H1 (cell line): Measurements from ENCODE around the gene MFAP4. TPM values are rescaled to one million over a fixed set of nuclear protein-coding genes. Genes with fewer than 3 reads are reported as not detected.

Source experiments
- CTCF ChIA-PET: fragments of 300-600 bp; sonication (Branson Sonifier 250); formaldehyde crosslinking; loops from one replicate; lab custom pipeline; 2021; ENCODE audit not compliant: partially characterized antibody; lab: Charles Lee
- POLR2A ChIA-PET: fragments of 300-600 bp; sonication (Branson Sonifier 250); formaldehyde crosslinking; loops from one replicate; lab custom pipeline; 2021; ENCODE audit warnings: inconsistent platforms; ENCODE audit not compliant: partially characterized antibody; lab: Charles Lee
- DNase-seq, 2 experiments: peaks; one replicate each; pipeline versions ENCODE4 v3.0.0 to v3.0.0-alpha.2; 2010 to 2022; ENCODE audit warnings: low spot score in 2 of 2, low read depth in 1 of 2, mixed read lengths in 1 of 2
- FAIRE-seq: peaks from 2 replicates; lab custom pipeline; 2011; peaks lifted over from hg19 to GRCh38; lab: Jason Lieb, UNC
- H2AFZ ChIP-seq: 2 replicates; pipeline ENCODE4 v1.8.1; 2012; ENCODE audit warnings: low read length, inconsistent platforms
- H2AK5ac ChIP-seq: 2 replicates; pipeline ENCODE4 v1.6.1; 2013; ENCODE audit warnings: low read depth, low read length
- H2BK120ac ChIP-seq: replicated peaks from 2 replicates; pipeline ENCODE3; 2013; ENCODE audit warnings: low read depth, low read length, inconsistent platforms
- H2BK12ac ChIP-seq: 2 replicates; pipeline ENCODE4 v1.6.1; 2013; ENCODE audit warnings: low read depth, low read length
- H2BK15ac ChIP-seq: 2 replicates; pipeline ENCODE4 v1.6.1; 2013; ENCODE audit warnings: low read length
- H2BK20ac ChIP-seq: 2 replicates; pipeline ENCODE4 v1.6.1; 2013; ENCODE audit warnings: low read length
- H2BK5ac ChIP-seq: 2 replicates; pipeline ENCODE4 v1.6.1; 2013; ENCODE audit warnings: low read depth, low read length
- H3K14ac ChIP-seq: 2 replicates; pipeline ENCODE4 v1.6.1; 2013; ENCODE audit warnings: inconsistent platforms; ENCODE audit not compliant: insufficient read length
- H3K18ac ChIP-seq: 2 replicates; pipeline ENCODE4 v1.6.1; 2013; ENCODE audit warnings: low read length; ENCODE audit errors: extremely low read depth
- H3K23ac ChIP-seq: 2 replicates; pipeline ENCODE4 v1.6.1; 2013; ENCODE audit warnings: inconsistent platforms; ENCODE audit not compliant: insufficient read length
- H3K23me2 ChIP-seq: 2 replicates; pipeline ENCODE4 v1.6.1; 2013; ENCODE audit warnings: low read depth, low read length
- H3K27ac ChIP-seq: 2 replicates; pipeline ENCODE4 v1.6.1; 2011; ENCODE audit warnings: low read depth, low read length, inconsistent platforms
- H3K27me3 ChIP-seq, 4 experiments: replicated peaks in 1 of 4; 1 replicate in 1 of 4; 2 replicates in 3 of 4; pipeline versions ENCODE4 v1.6.1 to v1.8.1; 2011 to 2013; ENCODE audit warnings: low read length in 3 of 4, mild to moderate bottlenecking in 3 of 4, inconsistent platforms in 2 of 4, mixed read lengths in 2 of 4, moderate library complexity in 1 of 4; ENCODE audit not compliant: control insufficient read depth in 3 of 4, insufficient read depth in 3 of 4; ENCODE audit errors: extremely low read depth in 1 of 4
- H3K36me3 ChIP-seq, 4 experiments: 2 replicates each; pipeline versions ENCODE4 v1.6.1 to v1.8.1; 2011 to 2013; ENCODE audit warnings: mild to moderate bottlenecking in 4 of 4, low read length in 3 of 4, moderate library complexity in 2 of 4, control low read depth in 1 of 4, inconsistent platforms in 1 of 4; ENCODE audit not compliant: insufficient read depth in 4 of 4, control insufficient read depth in 2 of 4
- H3K4ac ChIP-seq: replicated peaks from 2 replicates; pipeline ENCODE3; 2013; ENCODE audit warnings: low read length, low read depth, mixed read lengths, inconsistent platforms; ENCODE audit not compliant: insufficient read length
- H3K4me1 ChIP-seq, 4 experiments: replicated peaks in 1 of 4; 1 replicate in 1 of 4; 2 replicates in 3 of 4; pipeline versions ENCODE4 v1.6.1 to v1.8.1; 2011 to 2013; ENCODE audit warnings: low read length in 3 of 4, inconsistent platforms in 2 of 4, mixed read lengths in 1 of 4; ENCODE audit not compliant: insufficient read depth in 4 of 4, control insufficient read depth in 3 of 4
- H3K4me2 ChIP-seq, 2 experiments: 2 replicates each; pipeline versions ENCODE4 v1.6.1 to v1.8.1; 2011 to 2013; ENCODE audit warnings: low read depth in 2 of 2, low read length in 2 of 2, control low read depth in 1 of 2, inconsistent platforms in 1 of 2, mild to moderate bottlenecking in 1 of 2; ENCODE audit not compliant: insufficient read depth in 1 of 2
- H3K4me3 ChIP-seq, 4 experiments: fragments of 200-600, 300-600 bp in 1 of 4; sonication (generic), shearing (Covaris generic), sonication (Bioruptor Twin) in 1 of 4; 2 replicates each; pipeline versions ENCODE4 v1.5.1 to v1.8.1; 2011 to 2016; ENCODE audit warnings: low read length in 4 of 4, low read depth in 3 of 4, control low read depth in 2 of 4, inconsistent platforms in 2 of 4, mild to moderate bottlenecking in 2 of 4, mixed read lengths in 1 of 4, moderate library complexity in 1 of 4; ENCODE audit not compliant: insufficient read depth in 2 of 4; ENCODE audit errors: extremely low read depth in 1 of 4
- H3K56ac ChIP-seq: replicated peaks from 2 replicates; pipeline ENCODE3; 2013; ENCODE audit warnings: low read depth, mild to moderate bottlenecking, mixed read lengths, low read length, inconsistent platforms; ENCODE audit not compliant: insufficient read length
- H3K79me1 ChIP-seq: 2 replicates; pipeline ENCODE4 v1.6.1; 2013; ENCODE audit warnings: low read depth, low read length, control low read depth
- H3K79me2 ChIP-seq, 2 experiments: 2 replicates each; pipeline versions ENCODE4 v1.6.1 to v1.8.1; 2012 to 2013; ENCODE audit warnings: low read length in 2 of 2, mild to moderate bottlenecking in 2 of 2, inconsistent platforms in 1 of 2; ENCODE audit not compliant: insufficient read depth in 2 of 2, control insufficient read depth in 1 of 2
- H3K9ac ChIP-seq, 4 experiments: replicated peaks in 1 of 4; 1 replicate in 1 of 4; 2 replicates in 3 of 4; pipeline versions ENCODE4 v1.6.1 to v1.8.1; 2011 to 2013; ENCODE audit warnings: low read depth in 3 of 4, low read length in 3 of 4, control low read depth in 2 of 4, mild to moderate bottlenecking in 2 of 4, moderate library complexity in 2 of 4, inconsistent platforms in 1 of 4; ENCODE audit errors: extremely low read depth in 1 of 4
- H3K9me3 ChIP-seq, 2 experiments: 2 replicates each; pipeline versions ENCODE4 v1.6.1 to v1.8.1; 2012 to 2013; ENCODE audit warnings: mild to moderate bottlenecking in 2 of 2, moderate library complexity in 2 of 2, control low read depth in 1 of 2, inconsistent platforms in 1 of 2, low read depth in 1 of 2, low read length in 1 of 2, mixed read lengths in 1 of 2; ENCODE audit not compliant: insufficient read depth in 2 of 2
- H4K20me1 ChIP-seq, 2 experiments: replicated peaks in 1 of 2; 2 replicates each; pipeline versions ENCODE3 to v1.8.1; 2011 to 2013; ENCODE audit warnings: inconsistent platforms in 2 of 2, low read length in 2 of 2, mild to moderate bottlenecking in 1 of 2; ENCODE audit not compliant: insufficient read depth in 2 of 2, control insufficient read depth in 1 of 2
- H4K5ac ChIP-seq: 2 replicates; pipeline ENCODE4 v1.6.1; 2013; ENCODE audit warnings: low read length, low read depth, mixed read lengths, inconsistent platforms; ENCODE audit not compliant: insufficient read length
- H4K8ac ChIP-seq: 2 replicates; pipeline ENCODE4 v1.8.0; 2013; ENCODE audit warnings: mild to moderate bottlenecking, moderate library complexity, low read length, inconsistent platforms; ENCODE audit not compliant: insufficient read depth; ENCODE audit errors: extremely low read depth
- H4K91ac ChIP-seq: replicated peaks from 2 replicates; pipeline ENCODE3; 2013; ENCODE audit warnings: low read length, mixed read lengths, inconsistent platforms; ENCODE audit not compliant: insufficient read length
- CTCF ChIP-seq, 3 experiments: IDR thresholded peaks; 1 replicate in 2 of 3; 2 replicates in 1 of 3; pipeline versions ENCODE4 v1.5.1 to v1.6.1; 2011; ENCODE audit warnings: low read length in 3 of 3, mild to moderate bottlenecking in 3 of 3, inconsistent platforms in 2 of 3, low read depth in 1 of 3, moderate library complexity in 1 of 3; ENCODE audit not compliant: insufficient read depth in 1 of 3; ENCODE audit errors: control extremely low read depth in 1 of 3
- HDAC6 ChIP-seq: IDR thresholded peaks from one replicate; pipeline ENCODE4 v1.7.1; 2012; ENCODE audit warnings: low read depth, mild to moderate bottlenecking, inconsistent platforms, low read length, moderate library complexity
- KDM5A ChIP-seq: fragments of 200-600 bp; IDR thresholded peaks from 2 replicates; pipeline ENCODE4 v1.7.1; 2012; ENCODE audit warnings: mild to moderate bottlenecking, low read length, inconsistent platforms, mixed read lengths
- PHF8 ChIP-seq: fragments of 200-600 bp; sonication (generic); conservative IDR thresholded peaks from 2 replicates; pipeline ENCODE4 v1.7.1; 2012; ENCODE audit warnings: low read depth, mild to moderate bottlenecking, inconsistent platforms, low read length, moderate library complexity
- SAP30 ChIP-seq: fragments of 300-600 bp; sonication (generic); IDR thresholded peaks from 2 replicates; pipeline ENCODE4 v1.7.1; 2012; ENCODE audit warnings: low read length, moderate library complexity, mild to moderate bottlenecking, inconsistent platforms; ENCODE audit not compliant: insufficient read depth, insufficient replicate concordance
- TEAD4 ChIP-seq: IDR thresholded peaks from 2 replicates; pipeline ENCODE4 v1.6.1; 2012; ENCODE audit warnings: low read depth, low read length, inconsistent platforms, mixed read lengths
- YY1 ChIP-seq: IDR thresholded peaks from 2 replicates; pipeline ENCODE4 v1.6.1; 2011; ENCODE audit warnings: low read depth, mild to moderate bottlenecking, low read length
- WGBS, 2 experiments: shearing (Covaris generic) in 1 of 2; methylation state at CpG; one replicate each; pipeline versions ENCODE4 v1.1.6 to v1.1.7; 2013 to 2015; ENCODE audit warnings: low lambda C conversion rate in 2 of 2, mixed read lengths in 2 of 2, inconsistent platforms in 1 of 2, low coverage in 1 of 2, missing lambda C conversion rate in 1 of 2; ENCODE audit not compliant: insufficient replicate concordance in 2 of 2, insufficient coverage in 1 of 2, insufficient read length in 1 of 2; ENCODE audit errors: extremely low coverage in 1 of 2, missing lambda C conversion rate in 1 of 2; 5-methylcytosine and 5-hydroxymethylcytosine counted together
- polyA plus RNA-seq, 7 experiments: library from polyadenylated mRNA; depleted of rRNA in 3 of 7; stranded (reverse) in 5 of 7; unstranded in 2 of 7; fragments of >200 nt in 5 of 7; fragments of 200-250 nt in 2 of 7; gene quantifications; 1 replicate in 5 of 7; 2 replicates in 1 of 7; 4 replicates in 1 of 7; pipeline versions ENCODE4 v1.2.1 to v1.2.3, GENCODE V29; 2011 to 2013; ENCODE audit warnings: missing spikeins in 2 of 7, mixed read lengths in 2 of 7
- total RNA-seq: library from RNA; stranded (reverse); fragmentation: NEBNext Ultra II Directional; extraction: Animal tissue kit (Norgen Biotek cat#: 25700); gene quantifications from 2 replicates; pipeline ENCODE4 v1.2.1, GENCODE V29; 2021

Gene MFAP4
- total and polyA plus RNA-seq, 2 of the 8 experiments (the other 6 are each of a cell fraction or from before 2014, with no cell fraction given) = 3.1 to 3.6 TPM

- WGBS, 2 experiments = 89% methylated on average over 18 of the region's 18 CpGs; no CpG with 5 or more reads in 1 of the 2 experiments
- Histone ChIP-seq H3K36me3 (peaks cover 0 to 4% (median 0%) of the 10 kb centered on the region in 4 experiments; a peak in 1 of 8 replicates), H2AK5ac (no peak overlapping the region), H3K27me3 (no peaks in the 10 kb centered on the region), H3K56ac (no peak overlapping the region), H3K23ac (no peak overlapping the region), H2BK15ac (0 out of 2 replicates have a peak overlapping the region, but pooled peaks have one; percentile 61), H3K4me1 (peaks cover 4 to 17% (median 15%) of the 10 kb centered on the region in 4 experiments), H3K79me2 (no peaks in the 10 kb centered on the region), H4K20me1 (peaks cover 0 to 6% of the 10 kb centered on the region in 2 experiments), H3K9ac (no peak overlapping the region), H3K4ac (no peak overlapping the region), H3K18ac (no peak overlapping the region), H4K5ac (no peak overlapping the region), H3K27ac (no peak overlapping the region), H3K14ac (no peak overlapping the region), H3K4me3 (no peak overlapping the region), H3K9me3 (no peaks in the 10 kb centered on the region), H3K79me1 (no peaks in the 10 kb centered on the region), H2BK120ac (no peak overlapping the region), H4K91ac (no peak overlapping the region), H2AFZ (no peak overlapping the region), H3K23me2 (no peaks in the 10 kb centered on the region), H3K4me2 (no peak overlapping the region), H4K8ac (no peak overlapping the region), H2BK12ac (no peak overlapping the region)
- FAIRE-seq = no peak
- POLR2A ChIA-PET = interaction anchor here (1.1 kb wide), 2 partner anchors 12 to 24 kb away, joined by 3 to 4 read pairs; no protein-coding TSS in a partner anchor
- DNase-seq = no peak
- CTCF ChIA-PET = interaction anchor here (1.2 to 9.8 kb wide), 2 partner anchors 14 to 91 kb away, joined by 3 to 70 read pairs; no protein-coding TSS in a partner anchor
- TF ChIP-seq HDAC6 (no peak), PHF8 (no peak), KDM5A (no peak), SAP30 (no peak), CTCF (IDR thresholded peaks at IDR 0.05; ENCODE audit: control extremely low read depth in 1 of 3, insufficient read depth in 1 of 3, low read depth in 1 of 3, low read length in 3 of 3) (no peak), TEAD4 (no peak), YY1 (no peak)
- TF ChIP-seq, all 59 proteins: peak for 0
- no peak overlapping the region for H2BK20ac ChIP-seq
- no peak overlapping the region for H2BK5ac ChIP-seq
Measured at GRCh38 chr17:19335951-19336631, 50.9 kb downstream of the MFAP4 start.
